ENCODE results near the gene CLDN2.
"Not testable (repeated sequence)": the region's sequence is repeated elsewhere in the genome, so short reads cannot be mapped to it uniquely, and the experiment has no call there.

CLDN2 gene

GRCh38 chrX:106957856-106958255 lies 37.7 kb downstream of the CLDN2 start:
- TF ChIP-seq POLR2A (IDR thresholded peaks at IDR 0.05; ENCODE audit: low read length) = no peak
- TF ChIP-seq GATA1 (IDR thresholded peaks at IDR 0.05; ENCODE audit: low read depth, low read length) = no peak
- DNase-seq = no peak

- no peak for TF ChIP-seq GATA1 (IDR thresholded peaks at IDR 0.05; ENCODE audit: low read depth, low read length)
- TF ChIP-seq POLR2A (IDR thresholded peaks at IDR 0.05; ENCODE audit: low read length) = no peak
- DNase-seq = no peak
Observed at GRCh38 chrX:106959901-106960300, 39.7 kb downstream of the CLDN2 start.

- no peak for DNase-seq
- no peak for TF ChIP-seq GATA1 (IDR thresholded peaks at IDR 0.05; ENCODE audit: low read depth, low read length)
- TF ChIP-seq POLR2A (IDR thresholded peaks at IDR 0.05; ENCODE audit: low read length) = no peak
Observed at GRCh38 chrX:106963111-106963510, 42.9 kb downstream of the CLDN2 start.

- no peak for TF ChIP-seq GATA1 (IDR thresholded peaks at IDR 0.05; ENCODE audit: low read depth, low read length)
- TF ChIP-seq POLR2A (IDR thresholded peaks at IDR 0.05; ENCODE audit: low read length) = no peak
- no peak for DNase-seq
Observed at GRCh38 chrX:106964290-106964689, 44.1 kb downstream of the CLDN2 start.

- not testable (repeated sequence) for DNase-seq
Observed at GRCh38 chrX:106966547-106966946, 46.3 kb downstream of the CLDN2 start.

- DNase-seq = no peak
- TF ChIP-seq POLR2A (IDR thresholded peaks at IDR 0.05; ENCODE audit: low read length) = no peak
- TF ChIP-seq GATA1 (IDR thresholded peaks at IDR 0.05; ENCODE audit: low read depth, low read length) = no peak
Observed at GRCh38 chrX:106972896-106973295, 52.7 kb downstream of the CLDN2 start.

- DNase-seq = no peak
- no peak for TF ChIP-seq GATA1 (IDR thresholded peaks at IDR 0.05; ENCODE audit: low read depth, low read length)
- no peak for TF ChIP-seq POLR2A (IDR thresholded peaks at IDR 0.05; ENCODE audit: low read length)
Observed at GRCh38 chrX:106973433-106974149, 53.4 kb downstream of the CLDN2 start.

- TF ChIP-seq GATA1 (IDR thresholded peaks at IDR 0.05; ENCODE audit: low read depth, low read length) (no peak), POLR2A (IDR thresholded peaks at IDR 0.05; ENCODE audit: low read length) (no peak)
- DNase-seq = no peak
Observed at GRCh38 chrX:106976416-106976815, 56.2 kb downstream of the CLDN2 start.

All from erythroblast (primary cell).